HL-60 (cell line): ENCODE data around the gene PDXK.

Source experiments
- DNase-seq, 2 experiments: peaks; one replicate each; pipeline ENCODE4 v3.0.0-alpha.2; 2010 to 2020; ENCODE audit warnings: low read depth in 1 of 2, low spot score in 1 of 2
- H3K27ac ChIP-seq: fragments of 250-450 bp; sonication (Bioruptor Pico); replicated peaks from 2 replicates; pipeline ENCODE4 v1.5.1; 2020; ENCODE audit warnings: mild to moderate bottlenecking, moderate library complexity
- H3K27me3 ChIP-seq: fragments of 250-450 bp; sonication (Bioruptor Pico); 2 replicates; pipeline ENCODE4 v1.5.1; 2021; ENCODE audit warnings: mild to moderate bottlenecking, moderate library complexity; ENCODE audit not compliant: insufficient read depth, poor library complexity, severe bottlenecking
- H3K4me3 ChIP-seq: replicated peaks from 2 replicates; pipeline ENCODE4 v1.5.1; 2011; ENCODE audit warnings: mild to moderate bottlenecking, control low read depth, low read length; ENCODE audit not compliant: insufficient read depth
- CTCF ChIP-seq: IDR thresholded peaks from one replicate; pipeline ENCODE4 v1.5.1; 2011; ENCODE audit warnings: low read length, control low read depth, inconsistent platforms; ENCODE audit not compliant: insufficient read depth
- GABPA ChIP-seq: IDR thresholded peaks from 2 replicates; pipeline ENCODE4 v1.6.1; 2012; ENCODE audit warnings: low read depth
- POLR2AphosphoS5 ChIP-seq: IDR thresholded peaks from 2 replicates; pipeline ENCODE4 v1.6.1; 2012; ENCODE audit warnings: low read depth
- REST ChIP-seq: IDR thresholded peaks from 2 replicates; pipeline ENCODE4 v1.6.1; 2012; ENCODE audit warnings: low read depth; ENCODE audit not compliant: insufficient replicate concordance
- SPI1 ChIP-seq: IDR thresholded peaks from 2 replicates; pipeline ENCODE4 v1.6.1; 2012; ENCODE audit warnings: low read depth, mild to moderate bottlenecking, borderline replicate concordance

PDXK gene

GRCh38 chr21:43684424-43684823, 34.5 kb upstream of the PDXK start:
- Histone ChIP-seq H3K27me3 (no peaks in the 10 kb centered on the region), H3K27ac (no peak overlapping the region), H3K4me3 (no peak overlapping the region)
- no peak for DNase-seq
- no peak for TF ChIP-seq REST
- TF ChIP-seq POLR2AphosphoS5, result no peak

- TF ChIP-seq GABPA (no peak), REST (no peak), SPI1 (no peak), CTCF (no peak), POLR2AphosphoS5 (no peak)
- peak in 1 of 2 experiments; percentile 12 for DNase-seq
- no peak overlapping the region for H3K4me3 ChIP-seq
- H3K27me3 ChIP-seq, result no peaks in the 10 kb centered on the region
- H3K27ac ChIP-seq, result no peak overlapping the region
These were observed 31.9 kb upstream of the PDXK start for GRCh38 chr21:43686811-43687565.

GRCh38 chr21:43687566-43688399, 31.1 kb upstream of the PDXK start:
- H3K27me3 ChIP-seq, result no peaks in the 10 kb centered on the region
- peak overlapping the region; percentile 26; the same call in 1 of the 2 replicates for H3K27ac ChIP-seq
- TF ChIP-seq SPI1, result no peak
- no peak for TF ChIP-seq CTCF
- no peak for TF ChIP-seq POLR2AphosphoS5
- no peak for TF ChIP-seq GABPA
- no peak for TF ChIP-seq REST
- DNase-seq, result peak in 1 of 2 experiments; percentile 39
- no peak overlapping the region for H3K4me3 ChIP-seq
